Stimulated activated CD4-positive, alpha-beta T cell treated with anti-CD3 and anti-CD28 coated beads, Interleukin-1b, Interleukin-23, amount 100 ng/mL, for 4 hours (primary cell): ENCODE results near the gene OSBP.

Experiments
- DNase-seq, 2 donors: peaks; one replicate each; pipeline ENCODE4 v3.0.0-alpha.2; 2020; ENCODE audit warnings: low read depth in 2 of 2

Gene OSBP

GRCh38 chr11:59602432-59602831 is 13.1 kb downstream of the OSBP start:
- no peak for DNase-seq

DNA sequence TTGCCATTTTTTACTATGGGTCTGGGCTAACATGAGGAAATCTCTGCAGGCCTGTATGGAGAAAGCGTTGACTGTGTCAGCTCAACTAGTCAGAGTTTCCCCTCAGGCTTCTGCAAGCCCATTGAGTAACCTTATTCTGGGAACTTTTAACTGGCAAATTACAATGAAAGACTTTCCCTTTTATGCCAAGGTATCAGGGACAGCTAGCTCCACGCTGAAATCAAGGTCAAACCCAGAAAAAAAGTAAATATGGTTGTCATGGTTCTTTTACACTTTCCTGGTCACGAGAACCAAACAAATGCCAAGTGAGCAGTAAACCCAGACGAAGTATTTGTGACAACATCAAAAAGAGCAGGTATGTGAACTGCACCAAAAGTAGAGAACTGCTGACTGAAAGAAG is 13.8 kb downstream of the OSBP start:
- no peak for DNase-seq

- DNase-seq: no peak
Observed at GRCh38 chr11:59600636-59601035, 14.9 kb downstream of the OSBP start.

- DNase-seq: no peak
Observed at GRCh38 chr11:59600234-59600633, 15.3 kb downstream of the OSBP start.

DNA sequence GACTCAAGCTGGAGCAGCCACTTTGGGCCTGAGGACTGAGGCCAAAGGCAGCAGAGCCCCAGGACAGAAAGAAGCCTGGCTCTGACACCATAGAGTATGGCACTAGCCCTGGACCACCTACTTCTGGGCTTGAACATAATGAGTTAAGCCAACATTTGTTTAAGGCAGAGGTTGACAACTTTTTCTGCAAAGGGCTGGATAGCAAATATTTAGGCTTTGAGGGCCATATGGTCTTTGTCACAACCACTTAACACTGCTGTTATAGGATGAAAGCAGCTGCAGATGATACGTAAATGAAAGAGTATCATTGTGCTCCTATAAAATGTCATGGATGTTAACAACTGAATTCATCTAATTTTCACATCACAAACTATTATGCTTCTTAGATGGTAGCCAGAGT is 16.6 kb downstream of the OSBP start:
- no peak for DNase-seq

- no peak for DNase-seq
Observed at GRCh38 chr11:59584294-59584693, 31.3 kb downstream of the OSBP start.

DNA sequence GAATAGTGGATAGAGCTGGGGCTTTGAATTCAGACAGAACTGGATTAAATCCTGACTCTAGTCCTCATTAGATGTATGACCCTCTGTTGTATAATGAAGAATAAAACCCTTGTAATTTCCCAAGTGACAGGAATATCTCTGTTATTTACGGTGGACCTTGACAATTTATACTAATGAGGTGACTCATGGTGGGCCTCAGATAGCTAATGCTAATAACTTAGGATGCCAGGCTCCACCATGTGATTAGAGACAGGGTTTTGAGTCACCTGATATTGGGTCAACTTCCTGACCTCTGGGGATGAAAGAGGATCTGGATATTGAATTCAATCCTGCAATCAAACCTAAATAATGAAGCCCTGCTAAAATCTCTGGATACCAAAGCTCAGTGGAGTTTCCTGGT is 33.6 kb downstream of the OSBP start:
- DNase-seq: no peak

GRCh38 chr11:59578369-59578768 is 37.2 kb downstream of the OSBP start:
- no peak for DNase-seq

DNA sequence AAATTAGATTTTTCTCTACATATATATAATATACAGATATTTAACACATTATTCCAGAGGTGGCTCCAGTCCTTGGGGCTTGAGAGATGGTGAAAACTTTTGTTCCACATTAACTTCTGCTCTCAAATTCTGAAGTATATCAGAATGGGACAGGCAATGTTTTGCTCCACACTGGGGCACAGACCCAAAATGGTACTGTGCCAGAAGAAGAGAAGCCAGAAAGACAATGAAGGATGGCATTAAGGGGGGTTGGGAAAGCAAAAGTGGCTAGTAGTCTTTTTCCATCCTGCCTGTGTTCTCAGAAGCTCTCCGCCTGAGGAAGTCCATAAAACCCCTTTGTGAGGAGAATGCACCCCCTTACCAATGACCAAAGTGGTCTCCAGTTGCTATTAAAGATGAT is 40.1 kb downstream of the OSBP start:
- no peak for DNase-seq

GRCh38 chr11:59574932-59575502 is 40.6 kb downstream of the OSBP start:
- no peak for DNase-seq

DNA sequence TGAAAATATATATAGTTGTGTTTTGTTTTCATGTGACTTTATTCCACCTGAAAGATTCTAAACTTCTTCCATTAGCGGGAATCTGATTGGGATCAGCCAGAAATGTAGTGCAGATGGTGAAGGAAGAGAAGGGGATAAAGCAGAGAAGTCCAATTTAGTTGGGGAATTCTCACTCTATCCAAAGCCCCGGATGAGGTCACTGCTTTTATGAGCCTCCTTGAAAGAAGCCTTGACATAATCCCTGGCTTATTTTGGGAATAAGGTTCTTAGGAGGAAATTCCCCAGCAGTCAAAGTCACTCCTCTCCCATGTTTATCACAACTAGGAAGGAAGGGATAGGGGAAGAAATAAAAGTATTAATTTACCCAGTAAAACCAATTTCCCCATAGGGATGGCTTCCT is 41.1 kb downstream of the OSBP start:
- no peak for DNase-seq

- DNase-seq: no peak
Observed at GRCh38 chr11:59573216-59573615, 42.4 kb downstream of the OSBP start.

GRCh38 chr11:59572091-59572490 is 43.5 kb downstream of the OSBP start:
- DNase-seq: no peak

DNA sequence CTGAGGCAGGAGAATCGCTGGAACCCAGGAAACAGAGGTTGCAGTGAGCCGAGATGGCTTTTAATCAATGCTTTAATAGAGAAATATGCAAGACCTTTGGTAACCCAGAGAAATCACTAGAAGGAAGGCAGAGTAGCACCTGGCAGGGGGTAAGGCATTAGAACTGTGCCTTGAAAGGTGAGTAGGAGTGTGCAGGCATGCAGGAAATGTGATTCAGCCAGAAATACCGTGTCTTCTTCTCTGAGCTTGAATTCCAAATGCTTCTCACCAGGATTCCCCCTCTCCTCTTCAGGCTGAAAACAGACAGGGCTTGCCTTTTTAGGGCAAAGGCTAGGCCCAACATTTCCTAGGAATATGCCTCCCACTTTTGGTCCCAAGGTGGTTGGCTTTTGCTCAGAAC is 53.3 kb downstream of the OSBP start:
- DNase-seq: no peak

DNA sequence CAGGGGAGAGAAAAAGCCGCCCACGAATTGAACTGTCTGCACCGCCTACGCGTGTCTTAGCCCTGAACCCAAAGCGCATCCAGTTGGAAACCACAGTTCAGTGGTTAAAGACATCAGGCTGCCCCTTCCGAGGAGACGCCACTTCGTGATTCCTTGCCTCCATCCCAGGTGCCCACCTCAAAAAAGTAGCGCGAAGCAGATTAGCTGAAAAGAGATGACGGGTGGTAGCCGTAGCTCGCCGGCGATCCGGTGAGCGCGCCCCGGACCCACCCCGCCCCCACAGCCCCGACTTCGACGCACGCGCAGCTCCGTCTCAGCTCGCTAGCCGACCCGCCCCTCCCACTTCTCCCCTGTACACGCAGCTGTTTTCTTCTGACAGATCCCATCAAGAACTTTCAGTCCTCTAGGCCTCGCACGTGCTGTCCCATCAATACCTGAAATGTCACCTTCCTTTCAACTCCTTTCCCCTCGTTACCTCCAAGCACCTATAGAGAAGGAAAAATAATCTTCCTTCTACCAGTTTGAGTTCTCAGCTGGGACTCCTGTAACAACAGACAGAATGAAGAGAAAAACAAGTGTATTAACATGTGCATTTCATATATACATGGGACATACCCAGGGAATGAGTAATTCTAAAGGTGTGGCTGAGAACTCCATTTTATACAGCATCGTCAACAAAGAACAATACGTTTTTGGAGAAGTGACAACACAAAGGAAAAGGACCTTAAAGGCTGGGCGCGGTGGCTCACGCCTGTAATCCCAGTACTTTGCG is 54.7 kb downstream of the OSBP start:
- DNase-seq: peak; percentile 77 to 79

DNA sequence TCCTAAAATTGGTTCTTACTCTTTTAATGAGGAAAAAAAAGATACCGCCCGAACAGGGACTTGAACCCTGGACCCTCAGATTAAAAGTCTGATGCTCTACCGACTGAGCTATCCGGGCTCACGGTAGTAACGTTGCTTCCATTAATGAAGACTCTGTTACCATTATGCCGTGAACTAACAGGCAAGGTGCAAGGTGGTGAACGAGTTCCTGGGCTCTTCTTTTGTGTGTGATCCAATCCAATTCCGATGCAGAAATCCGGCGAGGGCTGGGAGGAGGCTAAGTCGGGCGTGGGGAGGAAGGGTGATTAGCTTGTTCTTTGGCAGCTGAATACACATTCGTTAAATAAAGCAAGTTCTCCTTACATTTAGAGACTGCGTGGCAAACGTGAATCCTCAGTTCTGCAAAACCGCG is 55.3 kb downstream of the OSBP start:
- peak; percentile 33 to 74 for DNase-seq

DNA sequence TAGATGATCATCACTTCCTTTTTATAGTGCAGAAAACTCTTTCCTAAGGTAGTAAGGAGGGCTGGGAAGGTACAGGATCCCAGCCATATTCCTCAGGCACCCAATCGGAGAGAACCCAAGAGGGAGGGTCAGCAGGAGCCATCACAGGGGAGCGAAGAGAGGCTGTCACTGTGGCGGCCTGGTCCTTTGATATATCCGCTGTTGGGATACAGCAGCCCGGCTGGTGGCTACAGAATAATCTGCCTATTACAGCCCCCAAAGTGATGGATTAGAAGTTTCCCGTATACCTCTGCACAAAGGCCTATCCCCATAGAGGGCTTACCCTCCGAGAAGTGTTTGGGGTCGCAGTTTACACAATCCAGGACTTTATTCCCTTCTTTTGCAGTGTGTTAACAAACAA is 55.7 kb downstream of the OSBP start:
- no peak for DNase-seq

- DNase-seq: no peak
Observed at GRCh38 chr11:59558270-59558643, 57.3 kb downstream of the OSBP start.

DNA sequence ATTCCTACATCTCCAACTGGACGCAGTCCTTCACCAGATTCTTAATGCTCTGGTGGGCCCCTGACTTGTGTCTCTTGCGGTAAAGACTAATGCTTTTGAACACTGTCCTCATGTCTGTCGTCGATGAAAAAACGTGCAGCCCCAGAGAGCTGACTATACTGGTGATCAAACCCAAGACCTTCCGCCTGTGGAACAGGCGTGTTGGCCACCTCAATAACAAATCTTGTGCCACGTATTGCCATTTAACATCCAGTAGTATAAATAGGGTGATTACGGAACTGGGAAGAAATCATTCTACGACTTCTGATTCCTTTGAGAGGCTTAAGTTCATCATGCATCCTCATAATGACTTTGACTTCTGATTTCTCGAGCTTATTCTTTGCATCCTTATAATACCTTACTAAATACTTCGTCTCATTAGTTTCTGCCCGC is 58.6 kb downstream of the OSBP start:
- DNase-seq: no peak

- peak; percentile 67 to 70 for DNase-seq
Observed at GRCh38 chr11:59556115-59556916, 59.3 kb downstream of the OSBP start.

DNA sequence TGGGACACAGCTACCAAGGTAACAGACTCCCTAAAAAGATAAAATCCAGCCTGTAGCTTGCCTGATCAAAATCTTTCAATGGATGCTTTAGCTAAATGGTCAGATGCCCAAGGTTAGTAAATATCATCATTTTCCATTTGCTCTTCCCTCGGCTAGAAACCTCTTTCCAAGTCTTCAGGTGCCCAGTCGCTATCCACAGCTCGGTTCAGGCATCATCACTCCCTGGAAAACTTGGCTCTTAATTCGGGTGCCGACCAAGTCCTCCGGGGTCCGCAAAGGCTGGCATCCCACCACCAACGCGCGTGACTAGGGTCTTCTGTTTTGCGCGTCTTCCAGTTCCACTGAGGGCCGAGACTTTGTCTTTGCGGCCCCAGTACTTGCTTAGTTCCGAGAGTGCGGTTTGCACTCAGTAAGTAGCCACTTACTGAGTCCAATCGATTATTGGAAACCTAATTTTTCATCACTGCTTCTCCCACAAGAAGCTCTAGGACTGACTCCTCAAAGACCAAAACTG is 59.9 kb downstream of the OSBP start:
- no peak for DNase-seq

DNA sequence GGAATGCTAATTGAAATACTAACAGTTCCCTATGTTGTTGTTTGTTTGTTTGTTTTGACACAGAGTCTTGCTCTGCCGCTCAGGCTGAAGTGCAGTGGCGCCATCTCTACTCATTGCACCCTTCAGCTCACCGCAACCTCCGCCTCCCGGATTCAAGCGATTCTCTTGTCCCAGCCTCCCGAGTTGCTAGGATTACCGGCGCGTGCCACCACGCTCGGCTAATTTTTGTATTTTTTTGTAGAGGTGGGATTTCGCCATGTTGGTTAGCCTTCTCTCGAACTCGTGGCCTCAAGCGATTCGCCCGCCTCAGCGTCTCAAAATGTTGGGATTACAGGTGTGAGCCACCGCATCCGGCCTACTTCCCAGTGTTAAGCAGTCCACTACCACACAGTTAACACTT is 62.3 kb downstream of the OSBP start:
- no peak for DNase-seq

- DNase-seq: no peak
Observed at GRCh38 chr11:59552844-59553243, 62.7 kb downstream of the OSBP start.
